H9 (cell line): ENCODE data around the gene NIM1K. TPM values are rescaled to one million over a fixed set of nuclear protein-coding genes. Genes with fewer than 3 reads are reported as not detected.

ENCODE experiments used
- DNase-seq: peaks from one replicate; pipeline ENCODE4 v3.0.0-alpha.2; 2017
- H2AFZ ChIP-seq: one replicate; pipeline ENCODE4 v1.6.1; 2013; ENCODE audit warnings: mild to moderate bottlenecking, low read length, control low read depth, moderate library complexity
- H2AK5ac ChIP-seq: 2 replicates; pipeline ENCODE4 v1.6.1; 2013; ENCODE audit warnings: low read length, control low read depth, mixed read lengths; ENCODE audit not compliant: insufficient read length
- H2BK120ac ChIP-seq: one replicate; pipeline ENCODE4 v1.6.1; 2013; ENCODE audit warnings: low read depth, mild to moderate bottlenecking, low read length, control low read depth, inconsistent platforms; ENCODE audit not compliant: poor library complexity, severe bottlenecking
- H2BK12ac ChIP-seq: 2 replicates; pipeline ENCODE4 v1.6.1; 2013; ENCODE audit warnings: low read length, control low read depth, mixed read lengths, low read depth; ENCODE audit not compliant: insufficient read length
- H2BK15ac ChIP-seq: 2 replicates; pipeline ENCODE4 v1.6.1; 2013; ENCODE audit warnings: low read depth, low read length, control low read depth
- H2BK20ac ChIP-seq: one replicate; pipeline ENCODE4 v1.6.1; 2013; ENCODE audit warnings: low read depth, mild to moderate bottlenecking, low read length, control low read depth, inconsistent platforms; ENCODE audit not compliant: poor library complexity, severe bottlenecking
- H2BK5ac ChIP-seq: 2 replicates; pipeline ENCODE4 v1.6.1; 2013; ENCODE audit warnings: low read length, control low read depth, mixed read lengths; ENCODE audit not compliant: insufficient read length
- H3K14ac ChIP-seq: 2 replicates; pipeline ENCODE4 v1.6.1; 2013; ENCODE audit warnings: low read length, control low read depth; ENCODE audit not compliant: insufficient read depth
- H3K18ac ChIP-seq: 2 replicates; pipeline ENCODE4 v1.6.1; 2013; ENCODE audit warnings: low read depth, mild to moderate bottlenecking, mixed read lengths, low read length, control low read depth; ENCODE audit not compliant: insufficient read length
- H3K23ac ChIP-seq: 2 replicates; pipeline ENCODE4 v1.6.1; 2013; ENCODE audit warnings: low read length, control low read depth, mixed read lengths, low read depth; ENCODE audit not compliant: insufficient read length
- H3K23me2 ChIP-seq: 2 replicates; pipeline ENCODE4 v1.6.1; 2013; ENCODE audit warnings: low read depth, mild to moderate bottlenecking, mixed read lengths, low read length, control low read depth; ENCODE audit not compliant: insufficient read length, poor library complexity, severe bottlenecking
- H3K27ac ChIP-seq: 2 replicates; pipeline ENCODE4 v1.5.1; 2013; ENCODE audit warnings: low read length, control low read depth, mixed read lengths, low read depth; ENCODE audit not compliant: insufficient read length
- H3K27me3 ChIP-seq: 2 replicates; pipeline ENCODE4 v1.6.1; 2013; ENCODE audit warnings: low read length, control low read depth, inconsistent platforms; ENCODE audit not compliant: insufficient read depth
- H3K4ac ChIP-seq: 2 replicates; pipeline ENCODE4 v1.6.1; 2013; ENCODE audit warnings: low read depth, mild to moderate bottlenecking, control low read depth, inconsistent platforms, low read length, moderate library complexity
- H3K4me1 ChIP-seq: 2 replicates; pipeline ENCODE4 v1.6.1; 2013; ENCODE audit warnings: low read length, control low read depth, inconsistent platforms; ENCODE audit not compliant: insufficient read depth
- H3K4me2 ChIP-seq: 2 replicates; pipeline ENCODE4 v1.6.1; 2013; ENCODE audit warnings: low read length, control low read depth, mixed read lengths; ENCODE audit not compliant: insufficient read length, insufficient read depth
- H3K56ac ChIP-seq: 2 replicates; pipeline ENCODE4 v1.6.1; 2013; ENCODE audit warnings: low read depth, mild to moderate bottlenecking, mixed read lengths, low read length, control low read depth; ENCODE audit not compliant: insufficient read length
- H3K79me1 ChIP-seq: 2 replicates; pipeline ENCODE4 v1.6.1; 2013; ENCODE audit warnings: low read depth, mild to moderate bottlenecking, moderate library complexity, low read length, control low read depth, inconsistent platforms; ENCODE audit not compliant: insufficient read depth, poor library complexity, severe bottlenecking
- H3K79me2 ChIP-seq: 2 replicates; pipeline ENCODE4 v1.6.1; 2013; ENCODE audit warnings: low read length, control low read depth, inconsistent platforms; ENCODE audit not compliant: insufficient read depth
- H3K9ac ChIP-seq: 2 replicates; pipeline ENCODE4 v1.6.1; 2013; ENCODE audit warnings: low read length, control low read depth, mixed read lengths; ENCODE audit not compliant: insufficient read length; ENCODE audit errors: extremely low read depth
- H3K9me3 ChIP-seq: one replicate; pipeline ENCODE4 v1.6.1; 2013; ENCODE audit warnings: low read depth, low read length, inconsistent platforms; ENCODE audit not compliant: control insufficient read depth
- H3T11ph ChIP-seq: one replicate; pipeline ENCODE4 v1.6.1; 2013; ENCODE audit warnings: mild to moderate bottlenecking, low read length, control low read depth, inconsistent platforms
- H4K20me1 ChIP-seq: one replicate; pipeline ENCODE4 v1.6.1; 2013; ENCODE audit not compliant: control insufficient read depth, insufficient read length, insufficient read depth
- H4K5ac ChIP-seq: 2 replicates; pipeline ENCODE4 v1.6.1; 2013; ENCODE audit warnings: low read depth, mild to moderate bottlenecking, mixed read lengths, low read length, control low read depth; ENCODE audit not compliant: insufficient read length
- H4K8ac ChIP-seq: replicated peaks from 2 replicates; pipeline ENCODE4 v1.6.1; 2013; ENCODE audit warnings: low read length, control low read depth, mixed read lengths, low read depth; ENCODE audit not compliant: insufficient read length
- H4K91ac ChIP-seq: 2 replicates; pipeline ENCODE4 v1.6.1; 2013; ENCODE audit warnings: low read depth, mild to moderate bottlenecking, moderate library complexity, mixed read lengths, low read length, control low read depth; ENCODE audit not compliant: insufficient read length
- H3K27ac Mint-ChIP-seq, 3 experiments: 2 replicates in 2 of 3; 3 replicates in 1 of 3; pipeline ENCODE4 v1.8.0; 2020 to 2021; ENCODE audit warnings: mixed read lengths in 3 of 3, mild to moderate bottlenecking in 1 of 3, moderate library complexity in 1 of 3
- H3K27me3 Mint-ChIP-seq: 2 replicates; pipeline ENCODE4 v1.8.0; 2021; ENCODE audit warnings: low read depth, mild to moderate bottlenecking, moderate library complexity, mixed read lengths
- H3K36me3 Mint-ChIP-seq, 3 experiments: 2 replicates in 2 of 3; 3 replicates in 1 of 3; pipeline ENCODE4 v1.8.0; 2020 to 2021; ENCODE audit warnings: low read depth in 3 of 3, mixed read lengths in 3 of 3; ENCODE audit not compliant: insufficient read depth in 1 of 3
- H3K4me1 Mint-ChIP-seq, 2 experiments: 2 replicates each; pipeline ENCODE4 v1.8.0; 2020; ENCODE audit warnings: mixed read lengths in 2 of 2
- H3K4me3 Mint-ChIP-seq, 2 experiments: 2 replicates in 1 of 2; 3 replicates in 1 of 2; pipeline ENCODE4 v1.8.0; 2020 to 2021; ENCODE audit warnings: mild to moderate bottlenecking in 2 of 2, mixed read lengths in 2 of 2, moderate library complexity in 1 of 2
- H3K9me3 Mint-ChIP-seq, 2 experiments: 2 replicates in 1 of 2; 3 replicates in 1 of 2; pipeline ENCODE4 v1.8.0; 2020; ENCODE audit warnings: mild to moderate bottlenecking in 2 of 2, mixed read lengths in 2 of 2, moderate library complexity in 1 of 2
- CTCF ChIP-seq: fragments of 200-600 bp; sonication (generic); conservative IDR thresholded peaks from 3 replicates; pipeline ENCODE4 v1.8.0; 2021; ENCODE audit warnings: antibody characterized with exemption, mild to moderate bottlenecking
- WGBS: extraction: QIAGEN DNeasy Blood & Tissue Kit; methylation state at CpG from one replicate; pipeline ENCODE4 v1.1.7; 2013; ENCODE audit warnings: missing lambda C conversion rate, low lambda C conversion rate, mixed read lengths; ENCODE audit not compliant: insufficient read length; ENCODE audit errors: extremely low coverage; 5-methylcytosine and 5-hydroxymethylcytosine counted together
- total RNA-seq: library from RNA; stranded (reverse); gene quantifications from 2 replicates; pipeline ENCODE4 v1.2.1, GENCODE V29; 2021

The NIM1K gene
- total RNA-seq, 1 experiment from 2014 or later: 0.07 TPM

GRCh38 chr5:43171451-43171850, 20.6 kb upstream of the NIM1K start:
- Histone ChIP-seq H3K14ac (no peak overlapping the region), H4K5ac (no peak overlapping the region), H4K91ac (no peak overlapping the region), H2AFZ (no peak overlapping the region), H2BK20ac (no peak overlapping the region), H3K79me2 (no peaks in the 10 kb centered on the region), H3K4me2 (no peak overlapping the region), H3K9ac (no peak overlapping the region), H4K20me1 (no peaks in the 10 kb centered on the region), H3K23me2 (no peaks in the 10 kb centered on the region), H3K27ac (no peak overlapping the region), H2AK5ac (no peak overlapping the region), H3K9me3 (no peaks in the 10 kb centered on the region), H3K56ac (no peak overlapping the region), H3K18ac (no peak overlapping the region), H3K27me3 (no peaks in the 10 kb centered on the region), H3K4me1 (no peaks in the 10 kb centered on the region), H2BK15ac (no peak overlapping the region), H2BK120ac (no peak overlapping the region), H2BK5ac (no peak overlapping the region), H3K79me1 (no peaks in the 10 kb centered on the region), H3K4ac (no peak overlapping the region), H3T11ph (no peak overlapping the region), H2BK12ac (no peak overlapping the region), H3K23ac (no peak overlapping the region), H4K8ac (no peak overlapping the region)
- no peak for TF ChIP-seq CTCF
- Mint-ChIP-seq H3K9me3 (no peaks in the 10 kb centered on the region), H3K4me1 (peaks cover 7% of the 10 kb centered on the region in 2 experiments), H3K27ac (peak overlapping the region in 1 of 3 experiments; percentile 44; a peak in 1 of 7 replicates), H3K36me3 (peaks cover 32 to 50% (median 36%) of the 10 kb centered on the region in 3 experiments), H3K27me3 (no peaks in the 10 kb centered on the region), H3K4me3 (no peak overlapping the region)
- no CpG with 5 or more reads among the region's 8 CpGs for WGBS
- DNase-seq: no peak
